Naive B cell (primary cell): ENCODE measurements around the gene SOX6. TPM values are rescaled to one million over a fixed set of nuclear protein-coding genes. Genes with fewer than 3 reads are reported as not detected.
A peak's percentile ranks its signal among the peaks of the same experiment; 100 is the strongest.
"Not testable (repeated sequence)": the region's sequence is repeated elsewhere in the genome, so short reads cannot be mapped to it uniquely, and the experiment has no call there.

Experiments used
- ATAC-seq, 2 donors: fragments of 150-1000 bp; cut with Tn5 transposase; 2 replicates each; pipeline ENCODE4 v1.10.0; 2021; ENCODE audit warnings: low read depth in 2 of 2, mild to moderate bottlenecking in 2 of 2, moderate library complexity in 2 of 2
- DNase-seq: peaks from one replicate; pipeline ENCODE4 v3.0.0; 2022
- H3K27ac Mint-ChIP-seq, 6 donors: one replicate each; pipeline ENCODE4 v1.8.0; 2020 to 2022; ENCODE audit warnings: mild to moderate bottlenecking in 6 of 6, mixed read lengths in 6 of 6, moderate library complexity in 5 of 6, inconsistent platforms in 2 of 6
- H3K27me3 Mint-ChIP-seq, 3 donors: one replicate each; pipeline ENCODE4 v1.8.0; 2021 to 2022; ENCODE audit warnings: mixed read lengths in 3 of 3, mild to moderate bottlenecking in 1 of 3
- H3K36me3 Mint-ChIP-seq, 2 donors: one replicate each; pipeline ENCODE4 v1.8.0; 2020 to 2022; ENCODE audit warnings: mixed read lengths in 2 of 2, inconsistent platforms in 1 of 2, mild to moderate bottlenecking in 1 of 2
- H3K4me1 Mint-ChIP-seq, 3 donors: one replicate each; pipeline ENCODE4 v1.8.0; 2020 to 2022; ENCODE audit warnings: mixed read lengths in 3 of 3, inconsistent platforms in 1 of 3, mild to moderate bottlenecking in 1 of 3, moderate library complexity in 1 of 3
- H3K4me3 Mint-ChIP-seq, 8 donors: one replicate each; pipeline ENCODE4 v1.8.0; 2020 to 2022; ENCODE audit warnings: mild to moderate bottlenecking in 8 of 8, mixed read lengths in 8 of 8, moderate library complexity in 8 of 8, inconsistent platforms in 2 of 8
- H3K9me3 Mint-ChIP-seq, 7 donors: one replicate each; pipeline ENCODE4 v1.8.0; 2020 to 2022; ENCODE audit warnings: mixed read lengths in 7 of 7, mild to moderate bottlenecking in 5 of 7, inconsistent platforms in 2 of 7, moderate library complexity in 1 of 7
- polyA plus RNA-seq, 6 donors: library from polyadenylated mRNA; unstranded; fragments of 300-500 nt; fragmentation: Illumina TruSeq; gene quantifications; one replicate each; pipeline ENCODE4 v1.2.3, GENCODE V29; 2021; ENCODE audit warnings: low read depth in 6 of 6

Gene SOX6
- polyA plus RNA-seq, 6 donors from 2014 or later = not detected

DNA sequence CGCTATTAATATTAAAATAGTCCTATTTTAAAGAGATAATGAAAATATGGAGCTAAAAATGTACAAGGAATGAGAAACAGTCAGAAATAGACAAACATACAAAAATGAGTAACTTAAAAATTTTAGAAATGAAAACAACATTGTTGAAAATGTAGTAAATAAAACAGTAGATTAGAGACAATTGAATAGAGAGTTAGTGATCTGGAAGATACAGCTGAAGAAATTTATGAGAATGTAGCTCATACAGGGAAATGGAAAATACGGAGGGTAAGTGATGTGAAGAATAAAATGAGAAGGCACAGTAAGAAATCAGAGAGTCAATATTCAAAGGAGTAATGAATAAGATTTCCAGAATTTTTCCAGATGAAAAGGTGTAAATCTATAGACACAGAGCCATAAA is 424.8 kb downstream of the SOX6 start:
- H3K27me3 Mint-ChIP-seq = no peaks in the 10 kb centered on the region
- no peak overlapping the region for H3K4me3 Mint-ChIP-seq

DNA sequence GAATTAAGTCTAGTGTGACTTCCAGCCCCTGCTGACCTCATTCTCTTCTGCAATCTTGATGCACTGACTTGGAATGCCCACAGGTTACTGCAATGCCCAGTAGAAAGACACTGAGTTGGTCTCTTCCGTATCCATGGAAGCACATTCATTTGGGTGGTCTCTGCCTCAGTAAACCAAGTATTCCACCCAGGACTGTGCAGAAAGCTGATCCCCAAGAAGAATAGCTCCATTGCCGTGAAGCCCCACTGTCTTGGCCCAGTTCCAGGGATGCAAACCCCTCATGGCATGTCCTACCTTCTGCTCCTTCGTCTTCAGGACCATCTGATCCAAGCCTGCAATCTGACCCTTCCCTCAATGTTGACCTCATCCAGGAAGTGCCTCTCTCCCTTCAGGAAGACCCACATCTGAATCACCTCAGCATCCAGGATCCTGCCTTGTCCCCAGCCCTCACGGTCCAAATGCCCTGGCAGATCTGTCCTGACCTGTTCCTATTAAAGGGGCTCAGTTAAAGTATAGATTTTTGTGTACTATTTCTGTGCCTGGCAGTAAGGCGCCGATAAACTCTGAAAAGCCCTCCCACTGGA is 425.8 kb downstream of the SOX6 start:
- no peak for ATAC-seq
- H3K9me3 Mint-ChIP-seq = peaks cover 2 to 16% (median 5%) of the 10 kb centered on the region in 7 donors

More for the DNA sequence above, 424.8 kb downstream of the SOX6 start:
- DNase-seq (no peak), ATAC-seq (no peak)
- H3K27ac Mint-ChIP-seq = no peak overlapping the region
- no peaks in the 10 kb centered on the region for H3K36me3 Mint-ChIP-seq
- peaks cover 2 to 16% (median 5%) of the 10 kb centered on the region in 7 donors for H3K9me3 Mint-ChIP-seq
- H3K4me1 Mint-ChIP-seq = no peaks in the 10 kb centered on the region

GRCh38 chr11:15929371-15929901 is 426.9 kb downstream of the SOX6 start:
- Mint-ChIP-seq H3K36me3 (no peaks in the 10 kb centered on the region), H3K4me1 (no peaks in the 10 kb centered on the region)

More for the DNA sequence above, 425.8 kb downstream of the SOX6 start:
- H3K4me3 Mint-ChIP-seq = no peak overlapping the region
- no peak for DNase-seq
- no peaks in the 10 kb centered on the region for H3K36me3 Mint-ChIP-seq
- H3K4me1 Mint-ChIP-seq = no peaks in the 10 kb centered on the region
- no peaks in the 10 kb centered on the region for H3K27me3 Mint-ChIP-seq
- no peak overlapping the region for H3K27ac Mint-ChIP-seq

DNA sequence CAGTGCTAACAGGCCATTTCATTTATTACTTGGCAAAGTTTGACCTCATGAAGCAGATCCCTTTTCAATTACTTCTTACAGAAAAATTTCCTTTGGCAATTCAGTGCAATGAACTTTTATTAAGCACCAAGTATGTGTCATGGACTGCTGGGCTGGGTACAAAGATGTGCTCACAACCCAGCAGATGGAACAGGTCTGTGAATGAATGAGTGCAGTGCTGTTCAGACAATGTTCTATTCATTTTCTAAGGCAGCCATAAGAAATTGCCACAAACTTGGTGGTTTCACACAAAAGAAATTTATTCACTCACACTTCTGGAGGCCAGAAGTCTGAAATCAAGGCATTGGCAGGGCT is 428.5 kb downstream of the SOX6 start:
- no peak overlapping the region for H3K4me3 Mint-ChIP-seq
- no peak overlapping the region for H3K27ac Mint-ChIP-seq
- no peaks in the 10 kb centered on the region for H3K27me3 Mint-ChIP-seq
- DNase-seq = no peak
- ATAC-seq = no peak
- H3K9me3 Mint-ChIP-seq = peaks cover 0 to 16% (median 6%) of the 10 kb centered on the region in 7 donors
- H3K4me1 Mint-ChIP-seq = no peaks in the 10 kb centered on the region
- no peaks in the 10 kb centered on the region for H3K36me3 Mint-ChIP-seq

More at GRCh38 chr11:15929371-15929901, 426.9 kb downstream of the SOX6 start:
- no peak for ATAC-seq
- Mint-ChIP-seq H3K27me3 (no peaks in the 10 kb centered on the region), H3K9me3 (peaks cover 2 to 16% (median 5%) of the 10 kb centered on the region in 7 donors), H3K4me3 (peak overlapping the region in 1 of 8 donors; percentile 45), H3K27ac (no peak overlapping the region)
- DNase-seq = no peak

DNA sequence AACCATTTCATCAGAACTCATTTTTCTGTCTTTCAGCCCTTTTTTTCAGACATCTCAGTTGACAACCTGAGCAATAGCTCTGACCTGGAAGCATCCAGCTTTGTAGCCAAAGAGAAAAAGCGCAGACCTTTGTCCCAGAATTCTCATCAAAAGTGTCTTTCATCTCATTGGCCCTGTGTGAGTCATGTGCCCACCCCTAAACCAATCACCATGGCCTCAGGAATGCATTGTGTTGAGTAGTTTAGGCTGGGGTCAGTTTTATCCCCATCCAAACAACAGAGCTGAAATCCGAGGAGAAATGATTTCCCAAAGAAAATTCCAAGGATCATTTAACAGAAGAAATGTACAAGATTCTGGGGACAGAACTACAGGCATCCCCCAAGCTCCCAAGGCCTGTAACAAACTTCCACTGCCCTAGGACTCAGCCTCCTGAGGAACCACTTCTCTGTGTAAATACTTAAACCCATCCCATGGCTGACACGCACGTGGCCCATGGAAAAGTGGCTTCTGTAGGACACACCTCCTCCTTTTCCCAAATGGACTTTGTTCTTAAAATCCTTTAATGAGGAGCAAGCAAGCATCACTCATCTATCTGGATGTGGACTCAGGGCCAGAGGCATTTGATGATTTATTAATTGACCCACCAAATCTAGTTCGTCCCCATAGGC is 429.0 kb downstream of the SOX6 start:
- peaks cover 0 to 16% (median 6%) of the 10 kb centered on the region in 7 donors for H3K9me3 Mint-ChIP-seq
- H3K27ac Mint-ChIP-seq = no peak overlapping the region
- no peak overlapping the region for H3K4me3 Mint-ChIP-seq
- no peaks in the 10 kb centered on the region for H3K36me3 Mint-ChIP-seq
- no peaks in the 10 kb centered on the region for H3K4me1 Mint-ChIP-seq
- no peak for ATAC-seq
- DNase-seq = no peak
- H3K27me3 Mint-ChIP-seq = no peaks in the 10 kb centered on the region

- Mint-ChIP-seq H3K27ac (no peak overlapping the region), H3K9me3 (peaks cover 0 to 9% (median 4%) of the 10 kb centered on the region in 7 donors), H3K36me3 (no peaks in the 10 kb centered on the region), H3K4me1 (no peaks in the 10 kb centered on the region), H3K27me3 (no peaks in the 10 kb centered on the region), H3K4me3 (no peak overlapping the region)
- no peak for ATAC-seq
- DNase-seq = no peak
These were observed 430.3 kb downstream of the SOX6 start for GRCh38 chr11:15926071-15926470.

GRCh38 chr11:15923183-15923582 is 433.2 kb downstream of the SOX6 start:
- H3K4me1 Mint-ChIP-seq = no peaks in the 10 kb centered on the region
- no peak for DNase-seq
- no peak overlapping the region for H3K27ac Mint-ChIP-seq
- H3K9me3 Mint-ChIP-seq = peaks cover 0 to 5% (median 0%) of the 10 kb centered on the region in 7 donors
- H3K4me3 Mint-ChIP-seq = no peak overlapping the region
- ATAC-seq = no peak
- H3K36me3 Mint-ChIP-seq = no peaks in the 10 kb centered on the region
- H3K27me3 Mint-ChIP-seq = peaks cover 0 to 9% (median 0%) of the 10 kb centered on the region in 3 donors

DNA sequence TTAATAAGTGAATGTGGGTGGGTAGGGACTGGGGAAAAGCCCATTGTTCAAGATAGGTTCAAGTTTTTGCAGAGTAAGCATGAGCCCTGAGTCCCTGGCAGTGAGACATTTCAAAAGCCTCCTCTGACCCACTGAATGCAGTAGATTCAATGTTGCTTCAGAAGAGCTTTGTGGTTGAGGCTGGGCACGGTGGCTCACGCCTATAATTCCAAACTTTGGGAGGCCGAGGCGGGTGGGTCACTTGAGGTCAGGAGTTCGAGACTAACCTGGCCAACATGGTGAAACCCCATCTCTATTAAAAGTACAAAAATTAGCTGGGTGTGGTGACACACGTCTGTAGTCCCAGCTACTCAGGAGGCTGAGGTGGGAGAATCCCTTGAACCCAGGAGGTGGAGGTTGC is 433.6 kb downstream of the SOX6 start:
- H3K27me3 Mint-ChIP-seq = peaks cover 0 to 13% (median 0%) of the 10 kb centered on the region in 3 donors
- H3K4me3 Mint-ChIP-seq, H3K27ac Mint-ChIP-seq, ATAC-seq, H3K9me3 Mint-ChIP-seq, DNase-seq, H3K4me1 Mint-ChIP-seq, H3K36me3 Mint-ChIP-seq: not testable (repeated sequence)

- DNase-seq = no peak
- ATAC-seq = no peak
- no peak overlapping the region for H3K27ac Mint-ChIP-seq
- no peaks in the 10 kb centered on the region for H3K36me3 Mint-ChIP-seq
- peaks cover 0 to 5% (median 0%) of the 10 kb centered on the region in 7 donors for H3K9me3 Mint-ChIP-seq
- no peaks in the 10 kb centered on the region for H3K4me1 Mint-ChIP-seq
- H3K27me3 Mint-ChIP-seq = peaks cover 0 to 13% (median 0%) of the 10 kb centered on the region in 3 donors
- no peak overlapping the region for H3K4me3 Mint-ChIP-seq
These were observed 435.3 kb downstream of the SOX6 start for GRCh38 chr11:15920856-15921629.

GRCh38 chr11:15918674-15919073 is 437.7 kb downstream of the SOX6 start:
- Mint-ChIP-seq H3K4me1 (no peaks in the 10 kb centered on the region), H3K27me3 (peaks cover 0 to 13% (median 0%) of the 10 kb centered on the region in 3 donors), H3K36me3 (no peaks in the 10 kb centered on the region), H3K27ac (no peak overlapping the region), H3K4me3 (no peak overlapping the region), H3K9me3 (peaks cover 0 to 5% (median 0%) of the 10 kb centered on the region in 7 donors)
- ATAC-seq (no peak), DNase-seq (no peak)

- ATAC-seq (no peak), DNase-seq (no peak)
- Mint-ChIP-seq H3K4me1 (no peaks in the 10 kb centered on the region), H3K27me3 (peaks cover 0 to 13% (median 0%) of the 10 kb centered on the region in 3 donors), H3K9me3 (peaks cover 0 to 5% (median 0%) of the 10 kb centered on the region in 7 donors), H3K4me3 (no peak overlapping the region), H3K36me3 (no peaks in the 10 kb centered on the region), H3K27ac (no peak overlapping the region)
These were observed 438.1 kb downstream of the SOX6 start for GRCh38 chr11:15918212-15918611.
